ENCODE results near the gene SPCS2. TPM values are rescaled to one million over a fixed set of nuclear protein-coding genes. Genes with fewer than 3 reads are reported as not detected.
A peak's percentile ranks its signal among the peaks of the same experiment; 100 is the strongest.

SPCS2 gene
- total and polyA plus RNA-seq, 2 donors, result 49.9 to 99.7 TPM

DNA sequence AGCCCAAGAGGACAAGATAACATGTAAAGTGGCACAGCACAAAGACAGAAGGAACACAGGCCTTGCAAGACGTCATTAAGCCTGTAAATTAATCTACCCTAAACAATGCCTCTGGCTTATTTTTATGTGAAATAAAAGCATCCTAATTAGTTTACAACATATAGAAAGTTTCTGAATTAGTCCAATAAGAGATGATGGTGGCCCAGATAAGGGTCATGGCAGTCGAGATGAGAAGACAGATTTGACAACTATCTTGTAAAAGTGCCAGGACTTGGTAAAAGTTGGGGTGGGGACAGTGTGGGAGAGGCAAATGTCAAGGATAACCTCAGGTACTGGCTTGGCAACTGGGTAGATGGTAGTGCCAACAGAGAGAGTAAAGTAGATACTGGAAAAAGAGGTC is 13.8 kb upstream of the SPCS2 start:
- 63% methylated on average over 2 of the region's 2 CpGs for WGBS
- Histone ChIP-seq H3K4me3 (ENCODE audit: low read depth, low read length) (no peak overlapping the region), H3K36me3 (ENCODE audit: insufficient read depth) (peaks cover 1% of the 10 kb centered on the region), H3K4me1 (ENCODE audit: insufficient read depth) (no peaks in the 10 kb centered on the region), H3K27ac (ENCODE audit: low read depth) (no peak overlapping the region)
- no peak for DNase-seq (ENCODE audit: extremely low spot score)

DNA sequence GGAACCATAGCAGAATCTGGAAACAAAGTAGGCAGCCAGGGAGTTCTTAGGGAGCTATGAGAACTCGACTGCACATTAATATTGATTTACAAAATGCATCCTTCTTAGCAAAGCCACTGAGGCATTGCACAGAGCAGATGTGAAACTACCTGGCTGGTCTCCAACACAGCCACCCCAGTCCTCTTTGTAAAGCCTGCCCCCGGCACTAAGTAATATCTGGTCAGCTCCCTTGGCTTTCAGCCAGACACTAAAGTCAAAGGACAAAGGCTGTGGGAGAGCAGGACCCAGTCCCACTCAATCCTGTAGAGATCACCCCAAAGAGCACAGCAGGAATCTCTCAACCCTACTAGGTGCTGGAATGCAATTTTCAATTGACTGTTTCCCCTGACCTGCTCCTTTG is 13.0 kb upstream of the SPCS2 start:
- no peak overlapping the region for H3K27ac ChIP-seq (ENCODE audit: low read depth)
- H3K4me1 ChIP-seq (ENCODE audit: insufficient read depth), result no peaks in the 10 kb centered on the region
- H3K4me3 ChIP-seq (ENCODE audit: low read depth, low read length), result no peak overlapping the region
- 69% methylated on average over 2 of the region's 2 CpGs for WGBS
- H3K36me3 ChIP-seq (ENCODE audit: insufficient read depth), result peaks cover 1% of the 10 kb centered on the region
- no peak for DNase-seq (ENCODE audit: extremely low spot score)

DNA sequence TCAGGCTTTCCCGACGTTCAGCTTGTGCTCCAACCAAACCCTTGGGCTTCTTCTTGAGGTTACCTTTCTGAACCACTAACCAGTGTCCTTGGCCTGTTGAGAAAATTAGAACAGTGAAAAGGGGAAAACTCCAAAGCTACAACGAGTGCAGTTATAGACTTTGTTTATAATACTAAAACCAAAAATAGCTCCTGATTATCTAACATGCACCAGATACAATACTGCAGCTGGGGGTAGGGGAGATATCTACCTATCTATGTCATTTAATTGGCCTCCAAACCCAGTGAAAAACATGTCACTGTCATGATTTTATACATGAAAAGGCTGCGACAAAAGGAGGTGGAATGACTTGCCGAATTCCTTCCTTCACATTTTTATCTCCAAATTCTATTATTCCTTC is 12.1 kb upstream of the SPCS2 start:
- 74% methylated on average over 5 of the region's 5 CpGs for WGBS
- H3K27ac ChIP-seq (ENCODE audit: low read depth), result no peak overlapping the region
- no peak overlapping the region for H3K4me3 ChIP-seq (ENCODE audit: low read depth, low read length)
- DNase-seq (ENCODE audit: extremely low spot score), result no peak
- H3K4me1 ChIP-seq (ENCODE audit: insufficient read depth), result no peaks in the 10 kb centered on the region
- peaks cover 1% of the 10 kb centered on the region for H3K36me3 ChIP-seq (ENCODE audit: insufficient read depth)

DNA sequence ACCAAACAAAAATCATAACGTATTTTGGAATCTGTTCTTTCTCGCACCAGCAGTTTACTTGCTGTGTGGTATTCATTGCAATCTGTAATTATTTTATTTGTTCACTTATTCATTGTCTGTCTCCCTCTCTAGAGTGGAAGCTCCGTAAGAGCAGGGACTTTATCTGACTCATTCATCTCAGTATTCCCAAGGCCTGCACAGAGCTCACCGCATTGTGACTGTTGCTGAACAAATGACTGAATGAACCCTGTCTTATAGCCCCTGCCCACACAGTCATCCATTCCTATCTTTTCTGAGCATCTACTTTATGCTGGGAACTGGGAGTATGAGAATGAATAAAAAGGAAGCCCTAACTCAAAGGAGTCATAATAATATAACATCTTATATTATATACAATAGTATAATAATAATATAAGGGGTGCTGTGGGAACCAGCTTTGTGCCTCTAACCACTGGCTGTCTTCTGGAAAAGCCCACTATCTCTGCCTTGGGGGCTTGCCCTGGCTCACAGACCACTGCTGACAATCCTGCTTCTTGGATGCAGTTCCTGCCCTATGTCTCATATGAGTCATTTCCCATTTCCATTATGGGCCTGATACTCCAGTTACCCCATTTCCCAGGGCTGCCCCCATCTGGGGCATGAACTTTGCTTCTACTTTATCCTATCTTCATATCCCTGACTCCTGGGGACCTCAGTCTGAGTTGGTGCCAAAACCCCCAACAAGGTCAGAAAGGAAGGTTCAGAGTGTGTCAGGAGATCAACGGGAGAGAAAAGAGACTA is 11.2 kb upstream of the SPCS2 start:
- WGBS, result 91% methylated on average over 5 of the region's 5 CpGs
- H3K36me3 ChIP-seq (ENCODE audit: insufficient read depth), result peaks cover 1% of the 10 kb centered on the region
- H3K4me1 ChIP-seq (ENCODE audit: insufficient read depth), result no peaks in the 10 kb centered on the region
- DNase-seq (ENCODE audit: extremely low spot score), result no peak
- no peak overlapping the region for H3K4me3 ChIP-seq (ENCODE audit: low read depth, low read length)
- no peak overlapping the region for H3K27ac ChIP-seq (ENCODE audit: low read depth)

GRCh38 chr11:74941492-74941891 is 7.6 kb upstream of the SPCS2 start:
- Histone ChIP-seq H3K27ac (ENCODE audit: low read depth) (no peak overlapping the region), H3K36me3 (ENCODE audit: insufficient read depth) (peaks cover 1% of the 10 kb centered on the region), H3K4me1 (ENCODE audit: insufficient read depth) (no peaks in the 10 kb centered on the region), H3K4me3 (ENCODE audit: low read depth, low read length) (no peak overlapping the region)
- DNase-seq (ENCODE audit: extremely low spot score), result no peak

DNA sequence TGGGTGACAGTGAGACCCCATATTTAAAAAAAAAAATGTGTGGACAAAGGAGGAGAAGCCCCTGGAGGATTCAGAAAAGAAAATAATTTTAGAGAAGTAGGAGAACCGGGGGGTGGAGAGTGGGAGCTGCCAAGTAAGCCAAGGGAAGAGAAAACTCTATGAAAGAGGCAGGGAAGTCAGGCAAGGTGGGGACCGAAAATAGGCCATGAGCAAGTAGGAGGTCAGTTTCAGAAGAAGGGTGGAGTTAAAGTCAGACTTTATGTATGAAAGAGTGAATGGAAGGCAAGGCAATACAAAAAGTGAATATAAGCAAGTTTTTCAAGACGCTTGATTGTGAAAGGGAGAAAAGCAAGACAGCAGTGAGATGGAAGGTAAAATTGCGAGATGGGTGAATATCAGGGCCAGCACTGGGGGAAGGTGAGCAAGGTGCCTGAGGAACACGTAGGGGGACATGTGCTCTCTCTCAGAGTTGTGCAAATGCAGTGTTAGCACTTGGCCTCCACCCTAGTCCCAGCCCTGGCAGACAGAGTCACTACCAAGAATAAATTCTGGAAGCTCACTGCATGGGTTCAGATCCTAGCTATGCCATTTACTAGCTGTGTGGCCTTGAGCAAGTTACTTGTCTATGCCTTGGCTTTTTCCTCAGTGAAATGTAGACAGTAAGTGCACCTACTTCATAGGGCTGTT is 6.8 kb upstream of the SPCS2 start:
- H3K36me3 ChIP-seq (ENCODE audit: insufficient read depth), result peaks cover 1% of the 10 kb centered on the region
- H3K4me3 ChIP-seq (ENCODE audit: low read depth, low read length), result no peak overlapping the region

GRCh38 chr11:74948546-74948897 is 544 bp upstream of the SPCS2 start:
- H3K36me3 ChIP-seq (ENCODE audit: insufficient read depth), result no peaks in the 10 kb centered on the region

More for the DNA sequence above, 6.8 kb upstream of the SPCS2 start:
- DNase-seq (ENCODE audit: extremely low spot score), result no peak
- no peak overlapping the region for H3K27ac ChIP-seq (ENCODE audit: low read depth)
- no peaks in the 10 kb centered on the region for H3K4me1 ChIP-seq (ENCODE audit: insufficient read depth)
- 91% methylated on average over 5 of the region's 5 CpGs for WGBS

DNA sequence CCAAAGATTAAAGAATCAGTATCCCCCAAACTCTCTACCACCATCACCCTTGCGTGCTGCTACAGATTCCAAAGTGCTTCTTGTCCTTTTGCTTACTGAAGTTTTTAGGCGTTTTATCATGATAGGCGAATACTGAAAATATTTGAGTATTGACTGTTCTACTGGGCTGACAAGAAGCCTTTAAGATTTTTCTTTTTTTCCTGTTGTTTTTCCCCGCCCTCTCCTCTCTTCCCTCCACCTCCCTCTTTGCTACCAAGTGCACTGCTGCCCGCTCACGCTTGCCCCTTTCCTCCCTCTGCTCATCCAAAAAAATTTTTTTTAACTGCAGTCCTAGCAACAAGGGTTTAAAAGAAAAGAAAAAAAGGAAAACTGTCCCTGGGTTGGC is 679 bp downstream of the SPCS2 start:
- peak overlapping the region; percentile 79 for H3K4me3 ChIP-seq (ENCODE audit: low read depth, low read length)
- H3K4me1 ChIP-seq (ENCODE audit: insufficient read depth), result peaks cover 2% of the 10 kb centered on the region
- DNase-seq (ENCODE audit: extremely low spot score), result no peak
- H3K36me3 ChIP-seq (ENCODE audit: insufficient read depth), result no peaks in the 10 kb centered on the region
- H3K27ac ChIP-seq (ENCODE audit: low read depth), result no peak overlapping the region
- under 1% methylated on average over 6 of the region's 6 CpGs for WGBS

More at GRCh38 chr11:74948546-74948897, 544 bp upstream of the SPCS2 start:
- WGBS, result 1% methylated on average over 9 of the region's 9 CpGs
- Histone ChIP-seq H3K4me3 (ENCODE audit: low read depth, low read length) (peak overlapping the region; percentile 79), H3K4me1 (ENCODE audit: insufficient read depth) (peaks cover 2% of the 10 kb centered on the region), H3K27ac (ENCODE audit: low read depth) (peak overlapping the region; percentile 43)
- DNase-seq (ENCODE audit: extremely low spot score), result peak; percentile 11

GRCh38 chr11:74950374-74950969 is 1.4 kb downstream of the SPCS2 start:
- Histone ChIP-seq H3K4me3 (ENCODE audit: low read depth, low read length) (peak overlapping the region; percentile 79), H3K36me3 (ENCODE audit: insufficient read depth) (no peaks in the 10 kb centered on the region), H3K27ac (ENCODE audit: low read depth) (no peak overlapping the region), H3K4me1 (ENCODE audit: insufficient read depth) (peaks cover 2% of the 10 kb centered on the region)
- DNase-seq (ENCODE audit: extremely low spot score), result no peak
- WGBS, result 70% methylated on average over 2 of the region's 2 CpGs

DNA sequence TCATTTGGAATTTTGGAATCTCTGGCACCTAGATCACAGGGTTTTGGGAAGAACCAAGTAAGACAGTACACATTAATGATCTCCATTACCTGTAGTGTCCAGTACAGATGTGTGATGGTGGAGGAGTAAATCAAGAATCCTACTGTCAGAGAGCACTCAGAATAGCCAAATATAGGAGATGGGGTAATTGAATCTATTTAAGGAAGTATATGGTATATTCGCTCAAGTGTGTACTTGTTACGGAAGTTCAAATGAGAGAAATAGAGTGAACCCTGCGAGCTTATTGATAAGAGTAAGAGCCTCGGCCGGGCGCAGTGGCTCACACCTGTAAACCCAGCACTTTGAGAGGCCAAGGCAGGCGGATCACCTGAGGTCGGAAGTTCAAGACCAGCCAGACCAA is 2.2 kb downstream of the SPCS2 start:
- no peak for DNase-seq (ENCODE audit: extremely low spot score)
- Histone ChIP-seq H3K4me3 (ENCODE audit: low read depth, low read length) (no peak overlapping the region), H3K36me3 (ENCODE audit: insufficient read depth) (no peaks in the 10 kb centered on the region), H3K27ac (ENCODE audit: low read depth) (no peak overlapping the region), H3K4me1 (ENCODE audit: insufficient read depth) (peaks cover 2% of the 10 kb centered on the region)
- 93% methylated on average over 8 of the region's 8 CpGs for WGBS

DNA sequence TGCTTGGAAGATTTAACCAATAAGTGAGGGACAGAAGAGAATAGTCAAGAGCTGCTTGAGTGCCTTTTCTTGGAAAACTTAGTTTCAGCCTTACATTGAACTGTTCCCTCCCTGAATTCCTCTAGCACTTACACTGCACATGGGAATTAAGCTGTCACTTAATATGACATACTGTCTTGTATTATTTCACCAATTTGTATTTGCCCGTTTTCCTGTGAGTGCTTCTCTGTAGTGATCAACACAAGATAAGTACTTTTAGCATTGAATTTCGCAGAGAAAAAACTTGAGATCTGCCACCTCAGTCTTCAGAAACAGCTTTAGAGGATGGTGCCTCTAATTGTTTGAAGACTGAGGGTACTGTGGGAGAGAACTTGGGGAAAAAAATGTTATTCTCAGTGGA is 3.7 kb downstream of the SPCS2 start:
- DNase-seq (ENCODE audit: extremely low spot score), result no peak
- Histone ChIP-seq H3K36me3 (ENCODE audit: insufficient read depth) (no peaks in the 10 kb centered on the region), H3K4me3 (ENCODE audit: low read depth, low read length) (no peak overlapping the region), H3K27ac (ENCODE audit: low read depth) (no peak overlapping the region), H3K4me1 (ENCODE audit: insufficient read depth) (peaks cover 2% of the 10 kb centered on the region)
- WGBS, result 71% methylated on average over 2 of the region's 2 CpGs

DNA sequence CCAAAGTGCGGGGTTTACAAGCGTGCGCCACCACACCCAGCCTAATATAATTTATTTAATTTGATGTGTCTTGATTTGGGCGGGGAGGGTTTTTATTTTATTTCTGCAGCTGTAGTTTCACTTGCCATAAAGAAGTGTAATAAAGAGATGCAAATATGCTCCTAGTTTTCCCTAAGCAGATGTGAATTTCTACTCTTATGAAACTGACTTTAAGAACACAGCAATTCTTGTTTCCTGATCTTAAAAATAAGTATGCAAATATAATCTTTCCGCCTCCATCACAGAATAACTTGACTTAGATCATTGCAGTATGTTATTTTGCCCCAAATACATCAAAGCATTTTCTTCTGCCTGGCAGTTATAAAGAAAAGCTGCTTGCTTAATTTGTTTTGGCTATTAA is 4.4 kb downstream of the SPCS2 start:
- no peaks in the 10 kb centered on the region for H3K36me3 ChIP-seq (ENCODE audit: insufficient read depth)
- no peak overlapping the region for H3K27ac ChIP-seq (ENCODE audit: low read depth)
- DNase-seq (ENCODE audit: extremely low spot score), result no peak
- peaks cover 2% of the 10 kb centered on the region for H3K4me1 ChIP-seq (ENCODE audit: insufficient read depth)
- 96% methylated on average over 5 of the region's 5 CpGs for WGBS
- H3K4me3 ChIP-seq (ENCODE audit: low read depth, low read length), result no peak overlapping the region

DNA sequence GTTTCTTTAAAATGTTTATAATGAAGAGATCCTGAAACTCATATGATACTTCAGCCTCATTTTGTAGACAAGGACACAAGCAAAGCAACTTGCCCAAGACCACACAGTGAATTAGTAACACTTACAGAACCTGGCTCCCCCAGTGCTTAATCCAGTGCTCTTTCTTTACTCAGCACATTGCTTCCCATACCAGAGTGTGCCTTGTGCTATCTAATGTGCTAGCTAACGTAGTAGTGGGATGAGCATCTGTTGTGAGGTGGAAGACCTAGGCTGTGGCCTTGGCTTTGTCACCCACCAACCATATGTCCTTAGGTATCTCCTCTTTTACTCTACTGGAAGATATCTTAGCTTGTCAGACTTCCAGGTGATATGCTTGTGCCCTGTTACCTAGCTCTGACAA is 5.1 kb downstream of the SPCS2 start:
- 98% methylated on average over 1 of the region's 1 CpG for WGBS
- Histone ChIP-seq H3K36me3 (ENCODE audit: insufficient read depth) (no peaks in the 10 kb centered on the region), H3K27ac (ENCODE audit: low read depth) (no peak overlapping the region), H3K4me1 (ENCODE audit: insufficient read depth) (peaks cover 2% of the 10 kb centered on the region), H3K4me3 (ENCODE audit: low read depth, low read length) (no peak overlapping the region)
- no peak for DNase-seq (ENCODE audit: extremely low spot score)

DNA sequence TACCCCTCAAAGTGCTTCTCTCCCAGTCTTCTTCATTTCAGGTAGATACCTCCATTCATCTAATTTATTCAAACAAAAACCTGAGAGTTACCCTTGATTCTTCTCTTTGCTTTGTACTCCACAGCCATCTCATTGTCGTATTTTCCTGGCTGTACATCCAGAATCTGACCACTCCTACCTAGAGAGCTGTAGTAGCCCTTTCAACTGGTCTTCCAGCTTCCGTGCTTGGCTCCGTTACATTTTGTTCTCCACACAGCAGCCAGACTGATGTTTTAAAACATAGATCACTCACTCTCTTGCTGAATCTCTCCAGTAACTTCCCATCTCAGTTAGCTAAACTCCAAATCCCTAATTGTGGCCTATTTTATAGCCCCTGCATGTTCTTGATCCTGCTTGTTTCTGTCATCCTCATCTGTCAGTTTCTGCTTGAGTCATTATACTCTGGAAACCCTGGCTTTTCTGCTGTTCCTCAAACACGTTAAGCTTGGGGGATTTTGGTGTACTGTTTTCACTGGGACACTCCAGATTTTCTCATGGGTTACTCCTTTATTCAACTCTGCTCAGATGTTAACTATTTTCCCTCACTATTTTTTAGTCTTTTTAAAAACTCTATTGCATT is 7.4 kb downstream of the SPCS2 start:
- H3K27ac ChIP-seq (ENCODE audit: low read depth), result no peak overlapping the region
- DNase-seq (ENCODE audit: extremely low spot score), result no peak
- H3K4me3 ChIP-seq (ENCODE audit: low read depth, low read length), result no peak overlapping the region
- WGBS, result 50% methylated on average over 4 of the region's 4 CpGs
- H3K36me3 ChIP-seq (ENCODE audit: insufficient read depth), result no peaks in the 10 kb centered on the region
- H3K4me1 ChIP-seq (ENCODE audit: insufficient read depth), result no peaks in the 10 kb centered on the region

Data from urinary bladder (tissue), 4 donors.